Skeletal muscle tissue (tissue), 4 donors: ENCODE data around the gene KCNC1. TPM values are rescaled to one million over a fixed set of nuclear protein-coding genes. Genes with fewer than 3 reads are reported as not detected.

Experiments
- H3K27ac ChIP-seq: one replicate; pipeline ENCODE4 v1.7.0; 2013; ENCODE audit warnings: mild to moderate bottlenecking, low read depth, low read length, inconsistent platforms
- H3K27me3 ChIP-seq, 3 donors: one replicate each; pipeline ENCODE4 v1.7.0; 2013; ENCODE audit warnings: low read length in 3 of 3; ENCODE audit not compliant: control insufficient read depth in 3 of 3, insufficient read depth in 3 of 3
- H3K36me3 ChIP-seq, 3 donors: one replicate each; pipeline ENCODE4 v1.7.0; 2013; ENCODE audit warnings: low read length in 3 of 3; ENCODE audit not compliant: control insufficient read depth in 3 of 3, insufficient read depth in 3 of 3
- H3K4me1 ChIP-seq, 3 donors: one replicate each; pipeline ENCODE4 v1.7.0; 2013; ENCODE audit warnings: low read length in 3 of 3, mild to moderate bottlenecking in 3 of 3; ENCODE audit not compliant: control insufficient read depth in 3 of 3, insufficient read depth in 3 of 3
- H3K4me3 ChIP-seq, 3 donors: one replicate each; pipeline ENCODE4 v1.7.0; 2013; ENCODE audit warnings: low read length in 3 of 3
- H3K9ac ChIP-seq, 3 donors: one replicate each; pipeline ENCODE4 v1.7.0; 2013; ENCODE audit warnings: low read length in 3 of 3, mild to moderate bottlenecking in 3 of 3, moderate library complexity in 2 of 3, low read depth in 1 of 3
- H3K9me3 ChIP-seq, 3 donors: one replicate each; pipeline ENCODE4 v1.7.0; 2013; ENCODE audit warnings: low read length in 3 of 3; ENCODE audit not compliant: control insufficient read depth in 3 of 3
- total RNA-seq: library from RNA; depleted of rRNA; stranded (reverse); fragments of >200 nt; gene quantifications from one replicate; pipeline ENCODE4 v1.2.3, GENCODE V29; 2014
- donor health status: Osteomylitis.

KCNC1 gene
- total RNA-seq, 1 donor from 2014 or later = under 0.01 TPM

GRCh38 chr11:17763244-17763643, 28.7 kb downstream of the KCNC1 start:
- H3K36me3 ChIP-seq = no peaks in the 10 kb centered on the region
- no peak overlapping the region for H3K4me3 ChIP-seq
- no peak overlapping the region for H3K27ac ChIP-seq
- no peaks in the 10 kb centered on the region for H3K27me3 ChIP-seq
- peaks cover 0 to 2% (median 0%) of the 10 kb centered on the region in 3 donors for H3K9me3 ChIP-seq
- H3K9ac ChIP-seq = no peak overlapping the region
- peaks cover 2 to 17% (median 11%) of the 10 kb centered on the region in 3 donors for H3K4me1 ChIP-seq

- Histone ChIP-seq H3K36me3 (no peaks in the 10 kb centered on the region), H3K4me3 (no peak overlapping the region), H3K27ac (no peak overlapping the region), H3K9ac (no peak overlapping the region), H3K4me1 (peaks cover 2 to 17% (median 11%) of the 10 kb centered on the region in 3 donors), H3K27me3 (no peaks in the 10 kb centered on the region), H3K9me3 (no peaks in the 10 kb centered on the region)
Observed at GRCh38 chr11:17763703-17764102, 29.1 kb downstream of the KCNC1 start.

GRCh38 chr11:17764446-17765218, 30.1 kb downstream of the KCNC1 start:
- Histone ChIP-seq H3K4me1 (peaks cover 2 to 17% (median 11%) of the 10 kb centered on the region in 3 donors), H3K9ac (no peak overlapping the region), H3K36me3 (no peaks in the 10 kb centered on the region), H3K4me3 (no peak overlapping the region), H3K9me3 (no peaks in the 10 kb centered on the region), H3K27me3 (no peaks in the 10 kb centered on the region), H3K27ac (no peak overlapping the region)

- Histone ChIP-seq H3K9ac (no peak overlapping the region), H3K9me3 (no peaks in the 10 kb centered on the region), H3K36me3 (no peaks in the 10 kb centered on the region), H3K27me3 (no peaks in the 10 kb centered on the region), H3K4me1 (peaks cover under 1 to 10% (median 8%) of the 10 kb centered on the region in 3 donors), H3K4me3 (no peak overlapping the region), H3K27ac (no peak overlapping the region)
Observed at GRCh38 chr11:17765356-17766072, 30.9 kb downstream of the KCNC1 start.

GRCh38 chr11:17766073-17766359, 31.4 kb downstream of the KCNC1 start:
- H3K4me1 ChIP-seq = peaks cover 0 to 5% (median 3%) of the 10 kb centered on the region in 3 donors
- H3K27ac ChIP-seq = no peak overlapping the region
- no peak overlapping the region for H3K9ac ChIP-seq
- H3K4me3 ChIP-seq = no peak overlapping the region
- no peaks in the 10 kb centered on the region for H3K36me3 ChIP-seq
- H3K9me3 ChIP-seq = no peaks in the 10 kb centered on the region
- H3K27me3 ChIP-seq = no peaks in the 10 kb centered on the region

- no peak overlapping the region for H3K4me3 ChIP-seq
- no peaks in the 10 kb centered on the region for H3K27me3 ChIP-seq
- H3K9me3 ChIP-seq = no peaks in the 10 kb centered on the region
- H3K9ac ChIP-seq = no peak overlapping the region
- H3K27ac ChIP-seq = no peak overlapping the region
- no peaks in the 10 kb centered on the region for H3K36me3 ChIP-seq
- peaks cover 0 to 3% (median under 1%) of the 10 kb centered on the region in 3 donors for H3K4me1 ChIP-seq
Observed at GRCh38 chr11:17766590-17766989, 32.0 kb downstream of the KCNC1 start.

GRCh38 chr11:17767301-17767885, 32.8 kb downstream of the KCNC1 start:
- no peak overlapping the region for H3K9ac ChIP-seq
- peaks cover 0 to 3% (median 0%) of the 10 kb centered on the region in 3 donors for H3K4me1 ChIP-seq
- no peaks in the 10 kb centered on the region for H3K36me3 ChIP-seq
- H3K9me3 ChIP-seq = no peaks in the 10 kb centered on the region
- H3K27ac ChIP-seq = no peak overlapping the region
- H3K27me3 ChIP-seq = no peaks in the 10 kb centered on the region
- no peak overlapping the region for H3K4me3 ChIP-seq

- no peaks in the 10 kb centered on the region for H3K9me3 ChIP-seq
- no peak overlapping the region for H3K27ac ChIP-seq
- H3K27me3 ChIP-seq = no peaks in the 10 kb centered on the region
- H3K4me3 ChIP-seq = no peak overlapping the region
- no peaks in the 10 kb centered on the region for H3K36me3 ChIP-seq
- H3K9ac ChIP-seq = no peak overlapping the region
- peaks cover 0 to 3% (median 0%) of the 10 kb centered on the region in 3 donors for H3K4me1 ChIP-seq
Observed at GRCh38 chr11:17767914-17768313, 33.3 kb downstream of the KCNC1 start.

GRCh38 chr11:17768547-17768946, 34.0 kb downstream of the KCNC1 start:
- Histone ChIP-seq H3K27ac (no peak overlapping the region), H3K4me3 (no peak overlapping the region), H3K9ac (no peak overlapping the region)

GRCh38 chr11:17769218-17769617, 34.6 kb downstream of the KCNC1 start:
- H3K27me3 ChIP-seq = no peaks in the 10 kb centered on the region
- no peaks in the 10 kb centered on the region for H3K36me3 ChIP-seq
- H3K4me3 ChIP-seq = no peak overlapping the region
- H3K27ac ChIP-seq = no peak overlapping the region
- H3K9me3 ChIP-seq = no peaks in the 10 kb centered on the region
- H3K4me1 ChIP-seq = peaks cover 0 to 3% (median 0%) of the 10 kb centered on the region in 3 donors
- no peak overlapping the region for H3K9ac ChIP-seq

More at GRCh38 chr11:17768547-17768946, 34.0 kb downstream of the KCNC1 start:
- Histone ChIP-seq H3K9me3 (no peaks in the 10 kb centered on the region), H3K4me1 (peaks cover 0 to 3% (median 0%) of the 10 kb centered on the region in 3 donors), H3K27me3 (no peaks in the 10 kb centered on the region), H3K36me3 (no peaks in the 10 kb centered on the region)
